Fibroblast of villous mesenchyme (primary cell): ENCODE data around the gene RSPH6A. TPM values are rescaled to one million over a fixed set of nuclear protein-coding genes. Genes with fewer than 3 reads are reported as not detected.

Experiments used
- DNase-seq: peaks from one replicate; pipeline ENCODE4 v3.0.0-alpha.2; 2010; ENCODE audit warnings: low read depth
- H3K4me3 ChIP-seq: 2 replicates; pipeline ENCODE4 v1.5.1; 2011; ENCODE audit warnings: low read depth, mild to moderate bottlenecking, low read length
- CTCF ChIP-seq: IDR thresholded peaks from 2 replicates; pipeline ENCODE4 v1.5.1; 2012; ENCODE audit warnings: low read depth, mild to moderate bottlenecking, low read length; ENCODE audit not compliant: insufficient read depth
- total RNA-seq: library from RNA; depleted of rRNA; stranded (reverse); fragments of >200 nt; gene quantifications from 2 replicates; pipeline ENCODE4 v1.2.3, GENCODE V29; 2012

Gene RSPH6A
- total RNA-seq, 1 donor, result under 0.01 TPM

- TF ChIP-seq CTCF, result no peak
- peak overlapping the region; percentile 72 for H3K4me3 ChIP-seq
- DNase-seq, result peak; percentile 94
Observed at GRCh38 chr19:45767410-45767880, 47.7 kb downstream of the RSPH6A start.

GRCh38 chr19:45766869-45767346 is 48.2 kb downstream of the RSPH6A start:
- DNase-seq, result peak; percentile 28
- peak overlapping the region; percentile 72 for H3K4me3 ChIP-seq
- no peak for TF ChIP-seq CTCF

- peak overlapping the region; percentile 72 for H3K4me3 ChIP-seq
- TF ChIP-seq CTCF, result no peak
- no peak for DNase-seq
Observed at GRCh38 chr19:45766296-45766868, 48.7 kb downstream of the RSPH6A start.

GRCh38 chr19:45765702-45766295 is 49.3 kb downstream of the RSPH6A start:
- no peak for DNase-seq
- no peak overlapping the region for H3K4me3 ChIP-seq
- no peak for TF ChIP-seq CTCF

- no peak overlapping the region for H3K4me3 ChIP-seq
- DNase-seq, result no peak
- TF ChIP-seq CTCF, result no peak
Observed at GRCh38 chr19:45764945-45765701, 50.0 kb downstream of the RSPH6A start.

- no peak for DNase-seq
- no peak for TF ChIP-seq CTCF
- no peak overlapping the region for H3K4me3 ChIP-seq
Observed at GRCh38 chr19:45764475-45764874, 50.6 kb downstream of the RSPH6A start.
